ENCODE measurements around the gene FSTL4. TPM values are rescaled to one million over a fixed set of nuclear protein-coding genes. Genes with fewer than 3 reads are reported as not detected.

FSTL4 gene
- polyA plus RNA-seq, 1 donor (not counting 4 experiments of a cell fraction or from before 2014, with no cell fraction given) = 1.7 TPM

DNA sequence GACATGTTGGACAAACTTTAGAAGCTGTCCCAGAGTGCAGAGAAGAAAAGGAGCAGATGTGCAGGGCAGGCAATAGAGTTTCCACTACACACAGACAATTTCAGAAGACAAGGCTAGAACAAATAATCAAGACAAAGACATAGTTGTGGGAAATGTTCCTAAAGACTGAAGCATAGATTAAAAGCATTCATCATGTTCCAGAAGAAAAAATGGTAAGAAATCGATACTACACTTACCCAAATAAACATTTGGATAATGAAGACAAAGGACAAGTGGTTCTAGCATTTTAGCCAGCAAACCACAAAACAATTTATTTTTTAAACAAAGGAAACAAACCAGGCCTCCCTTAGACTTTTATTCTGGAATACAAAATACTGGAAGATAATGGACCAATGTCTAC is 97.9 kb downstream of the FSTL4 start:
- Histone ChIP-seq H3K27me3 (ENCODE audit: control insufficient read depth, extremely low read depth, insufficient read depth, low read length) (peaks cover 11% of the 10 kb centered on the region), H3K4me3 (ENCODE audit: control insufficient read depth in 2 of 3, extremely low read depth in 1 of 3, insufficient read depth in 2 of 3, low read depth in 1 of 3, low read length in 3 of 3) (no peak overlapping the region), H3K9me1 (ENCODE audit: control insufficient read depth, extremely low read depth, insufficient read depth, low read length) (no peaks in the 10 kb centered on the region), H4K20me1 (ENCODE audit: control insufficient read depth, extremely low read depth, insufficient read depth, low read length) (no peaks in the 10 kb centered on the region), H3K79me2 (ENCODE audit: control insufficient read depth, insufficient read depth, low read length) (no peaks in the 10 kb centered on the region), H3K9me3 (ENCODE audit: control insufficient read depth, low read depth, low read length) (no peaks in the 10 kb centered on the region), H3K4me2 (ENCODE audit: control insufficient read depth, extremely low read depth, insufficient read depth, low read depth, low read length) (no peak overlapping the region), H2AFZ (ENCODE audit: control insufficient read depth, low read length) (no peak overlapping the region), H3K36me3 (ENCODE audit: control insufficient read depth in 2 of 2, extremely low read depth in 1 of 2, insufficient read depth in 2 of 2, low read length in 2 of 2) (no peaks in the 10 kb centered on the region), H3K4me1 (ENCODE audit: control insufficient read depth, extremely low read depth, insufficient read depth, low read length) (no peaks in the 10 kb centered on the region), H3K9ac (ENCODE audit: control insufficient read depth, extremely low read depth, insufficient read depth, low read length) (no peak overlapping the region), H3K27ac (ENCODE audit: control insufficient read depth, insufficient read depth, low read length) (no peak overlapping the region)
- no peak for FAIRE-seq
- dilution Hi-C loops (cut with MboI; ENCODE audit: extremely low pct_ligation_motif_present, low sequenced_read_pairs) = no loop called here
- no peak for TF ChIP-seq EZH2 (IDR thresholded peaks at IDR 0.05; ENCODE audit: low read length)
- TF ChIP-seq, protein P1, sequence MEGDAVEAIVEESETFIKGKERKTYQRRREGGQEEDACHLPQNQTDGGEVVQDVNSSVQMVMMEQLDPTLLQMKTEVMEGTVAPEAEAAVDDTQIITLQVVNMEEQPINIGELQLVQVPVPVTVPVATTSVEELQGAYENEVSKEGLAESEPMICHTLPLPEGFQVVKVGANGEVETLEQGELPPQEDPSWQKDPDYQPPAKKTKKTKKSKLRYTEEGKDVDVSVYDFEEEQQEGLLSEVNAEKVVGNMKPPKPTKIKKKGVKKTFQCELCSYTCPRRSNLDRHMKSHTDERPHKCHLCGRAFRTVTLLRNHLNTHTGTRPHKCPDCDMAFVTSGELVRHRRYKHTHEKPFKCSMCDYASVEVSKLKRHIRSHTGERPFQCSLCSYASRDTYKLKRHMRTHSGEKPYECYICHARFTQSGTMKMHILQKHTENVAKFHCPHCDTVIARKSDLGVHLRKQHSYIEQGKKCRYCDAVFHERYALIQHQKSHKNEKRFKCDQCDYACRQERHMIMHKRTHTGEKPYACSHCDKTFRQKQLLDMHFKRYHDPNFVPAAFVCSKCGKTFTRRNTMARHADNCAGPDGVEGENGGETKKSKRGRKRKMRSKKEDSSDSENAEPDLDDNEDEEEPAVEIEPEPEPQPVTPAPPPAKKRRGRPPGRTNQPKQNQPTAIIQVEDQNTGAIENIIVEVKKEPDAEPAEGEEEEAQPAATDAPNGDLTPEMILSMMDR (optimal IDR thresholded peaks at IDR 0.05 in 1 of 3, IDR thresholded peaks at IDR 0.05 in 1 of 3, conservative IDR thresholded peaks at IDR 0.05 in 1 of 3; ENCODE audit: extremely low read depth in 1 of 3, insufficient read depth in 2 of 3, low read length in 3 of 3) = no peak
- DNase-seq (ENCODE audit: low read depth, low spot score) = no peak

DNA sequence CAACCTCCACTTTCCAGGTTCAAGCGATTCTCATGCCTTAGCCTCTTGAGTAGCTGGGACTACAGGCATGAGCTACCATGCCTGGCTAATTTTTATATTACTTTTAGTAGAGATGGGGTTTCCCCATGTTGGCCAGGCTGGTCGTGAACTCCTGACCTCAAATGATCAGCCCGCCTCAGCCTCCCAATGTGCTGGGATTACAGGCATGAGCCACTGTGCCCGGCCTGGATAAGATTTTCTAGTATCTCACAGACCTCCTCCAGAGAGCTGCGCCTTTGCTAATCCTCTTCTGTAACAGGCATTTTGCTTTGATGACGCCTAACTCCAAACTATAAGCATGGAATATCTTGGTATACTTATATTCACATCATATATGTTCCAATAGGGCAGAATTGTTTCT is 99.4 kb downstream of the FSTL4 start:
- dilution Hi-C loops (cut with MboI; ENCODE audit: extremely low pct_ligation_motif_present, low sequenced_read_pairs) = no loop called here
- Histone ChIP-seq H3K9me1 (ENCODE audit: control insufficient read depth, extremely low read depth, insufficient read depth, low read length) (no peaks in the 10 kb centered on the region), H3K79me2 (ENCODE audit: control insufficient read depth, insufficient read depth, low read length) (no peaks in the 10 kb centered on the region), H4K20me1 (ENCODE audit: control insufficient read depth, extremely low read depth, insufficient read depth, low read length) (no peaks in the 10 kb centered on the region), H3K4me1 (ENCODE audit: control insufficient read depth, extremely low read depth, insufficient read depth, low read length) (no peaks in the 10 kb centered on the region), H3K9me3 (ENCODE audit: control insufficient read depth, low read depth, low read length) (no peaks in the 10 kb centered on the region), H3K4me2 (ENCODE audit: control insufficient read depth, extremely low read depth, insufficient read depth, low read depth, low read length) (no peak overlapping the region), H2AFZ (ENCODE audit: control insufficient read depth, low read length) (no peak overlapping the region), H3K4me3 (ENCODE audit: control insufficient read depth in 2 of 3, extremely low read depth in 1 of 3, insufficient read depth in 2 of 3, low read depth in 1 of 3, low read length in 3 of 3) (no peak overlapping the region), H3K36me3 (ENCODE audit: control insufficient read depth in 2 of 2, extremely low read depth in 1 of 2, insufficient read depth in 2 of 2, low read length in 2 of 2) (no peaks in the 10 kb centered on the region), H3K9ac (ENCODE audit: control insufficient read depth, extremely low read depth, insufficient read depth, low read length) (no peak overlapping the region), H3K27me3 (ENCODE audit: control insufficient read depth, extremely low read depth, insufficient read depth, low read length) (peaks cover 11% of the 10 kb centered on the region), H3K27ac (ENCODE audit: control insufficient read depth, insufficient read depth, low read length) (no peak overlapping the region)
- FAIRE-seq (no peak), DNase-seq (ENCODE audit: low read depth, low spot score) (no peak)
- TF ChIP-seq, protein P1 (optimal IDR thresholded peaks at IDR 0.05 in 1 of 3, IDR thresholded peaks at IDR 0.05 in 1 of 3, conservative IDR thresholded peaks at IDR 0.05 in 1 of 3; ENCODE audit: extremely low read depth in 1 of 3, insufficient read depth in 2 of 3, low read length in 3 of 3) = no peak
- no peak for TF ChIP-seq EZH2 (IDR thresholded peaks at IDR 0.05; ENCODE audit: low read length)

Data from keratinocyte (primary cell).